Occipital lobe (tissue), 2 donors: Measurements from ENCODE around the gene RREB1. TPM values are rescaled to one million over a fixed set of nuclear protein-coding genes. Genes with fewer than 3 reads are reported as not detected.

ENCODE experiments used
- DNase-seq: peaks from one replicate; lab custom pipeline; 2025; lab: John Stamatoyannopoulos, UW
- total RNA-seq: library from RNA; depleted of rRNA; stranded (reverse); fragments of >200 nt; gene quantifications from one replicate; pipeline ENCODE4 v1.2.3, GENCODE V29; 2014

The RREB1 gene
- total RNA-seq, 1 donor from 2014 or later = 1.4 TPM

- no peak for DNase-seq
Measured at GRCh38 chr6:7163661-7164071, 55.9 kb downstream of the RREB1 start.

GRCh38 chr6:7164536-7165001 is 56.8 kb downstream of the RREB1 start:
- no peak for DNase-seq

GRCh38 chr6:7165002-7165889 is 57.5 kb downstream of the RREB1 start:
- DNase-seq = no peak

- DNase-seq = no peak
Measured at GRCh38 chr6:7165890-7166267, 58.1 kb downstream of the RREB1 start.

GRCh38 chr6:7166410-7167293 is 58.9 kb downstream of the RREB1 start:
- no peak for DNase-seq

GRCh38 chr6:7169296-7169721 is 61.5 kb downstream of the RREB1 start:
- DNase-seq = no peak

- no peak for DNase-seq
Measured at GRCh38 chr6:7170117-7170732, 62.5 kb downstream of the RREB1 start.

- no peak for DNase-seq
Measured at GRCh38 chr6:7171119-7171518, 63.4 kb downstream of the RREB1 start.

- no peak for DNase-seq
Measured at GRCh38 chr6:7171733-7172132, 64.0 kb downstream of the RREB1 start.

GRCh38 chr6:7172649-7173048 is 64.9 kb downstream of the RREB1 start:
- no peak for DNase-seq

GRCh38 chr6:7173843-7174503 is 66.2 kb downstream of the RREB1 start:
- DNase-seq = no peak

GRCh38 chr6:7175462-7175861 is 67.7 kb downstream of the RREB1 start:
- no peak for DNase-seq

GRCh38 chr6:7176208-7176607 is 68.4 kb downstream of the RREB1 start:
- DNase-seq = no peak

- DNase-seq = no peak
Measured at GRCh38 chr6:7178280-7178679, 70.5 kb downstream of the RREB1 start.

- DNase-seq = no peak
Measured at GRCh38 chr6:7180751-7181150, 73.0 kb downstream of the RREB1 start.

GRCh38 chr6:7183707-7184106 is 75.9 kb downstream of the RREB1 start:
- no peak for DNase-seq

- DNase-seq = no peak
Measured at GRCh38 chr6:7184502-7184901, 76.7 kb downstream of the RREB1 start.

- no peak for DNase-seq
Measured at GRCh38 chr6:7185561-7185960, 77.8 kb downstream of the RREB1 start.

- no peak for DNase-seq
Measured at GRCh38 chr6:7188492-7188891, 80.7 kb downstream of the RREB1 start.

GRCh38 chr6:7189101-7189758 is 81.5 kb downstream of the RREB1 start:
- DNase-seq = no peak

- no peak for DNase-seq
Measured at GRCh38 chr6:7190791-7191190, 83.0 kb downstream of the RREB1 start.
